Measurements from ENCODE around the gene HRG. TPM values are rescaled to one million over a fixed set of nuclear protein-coding genes. Genes with fewer than 3 reads are reported as not detected.
"Not testable (repeated sequence)": the region's sequence is repeated elsewhere in the genome, so short reads cannot be mapped to it uniquely, and the experiment has no call there.

HRG gene
- total RNA-seq, 2 experiments from 2014 or later, result not detected

GRCh38 chr3:186697510-186697909 lies 31.7 kb downstream of the HRG start:
- Histone ChIP-seq H3K36me3 (ENCODE audit: insufficient read depth, low read length) (no peaks in the 10 kb centered on the region), H3K9me3 (ENCODE audit: low read length) (no peaks in the 10 kb centered on the region), H3K4me2 (ENCODE audit: low read length) (no peak overlapping the region), H2AFZ (ENCODE audit: low read length) (no peak overlapping the region), H3K4me1 (ENCODE audit: insufficient read depth, low read length, poor library complexity, severe bottlenecking) (no peaks in the 10 kb centered on the region), H3K27ac (ENCODE audit: low read depth, low read length, poor library complexity, severe bottlenecking) (no peak overlapping the region), H3K79me2 (ENCODE audit: insufficient read depth, low read depth, low read length) (no peaks in the 10 kb centered on the region), H3K9me2 (ENCODE audit: insufficient read depth, low read length) (no peaks in the 10 kb centered on the region), H4K20me1 (ENCODE audit: insufficient read depth, low read length) (no peaks in the 10 kb centered on the region), H3K4me3 (ENCODE audit: low read depth, low read length, poor library complexity, severe bottlenecking) (no peak overlapping the region)
- no TSS peak for BruUV-seq (replicated peaks)
- CTCF ChIA-PET (ENCODE audit: unreplicated experiment), result no interaction called here
- TF ChIP-seq, protein P1, sequence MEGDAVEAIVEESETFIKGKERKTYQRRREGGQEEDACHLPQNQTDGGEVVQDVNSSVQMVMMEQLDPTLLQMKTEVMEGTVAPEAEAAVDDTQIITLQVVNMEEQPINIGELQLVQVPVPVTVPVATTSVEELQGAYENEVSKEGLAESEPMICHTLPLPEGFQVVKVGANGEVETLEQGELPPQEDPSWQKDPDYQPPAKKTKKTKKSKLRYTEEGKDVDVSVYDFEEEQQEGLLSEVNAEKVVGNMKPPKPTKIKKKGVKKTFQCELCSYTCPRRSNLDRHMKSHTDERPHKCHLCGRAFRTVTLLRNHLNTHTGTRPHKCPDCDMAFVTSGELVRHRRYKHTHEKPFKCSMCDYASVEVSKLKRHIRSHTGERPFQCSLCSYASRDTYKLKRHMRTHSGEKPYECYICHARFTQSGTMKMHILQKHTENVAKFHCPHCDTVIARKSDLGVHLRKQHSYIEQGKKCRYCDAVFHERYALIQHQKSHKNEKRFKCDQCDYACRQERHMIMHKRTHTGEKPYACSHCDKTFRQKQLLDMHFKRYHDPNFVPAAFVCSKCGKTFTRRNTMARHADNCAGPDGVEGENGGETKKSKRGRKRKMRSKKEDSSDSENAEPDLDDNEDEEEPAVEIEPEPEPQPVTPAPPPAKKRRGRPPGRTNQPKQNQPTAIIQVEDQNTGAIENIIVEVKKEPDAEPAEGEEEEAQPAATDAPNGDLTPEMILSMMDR (conservative IDR thresholded peaks at IDR 0.05; ENCODE audit: low read length), result no peak
- TF ChIP-seq EZH2phosphoT487 (IDR thresholded peaks at IDR 0.05; ENCODE audit: borderline replicate concordance, low read depth, low read length), result no peak
- POLR2A ChIA-PET, result interaction anchor here (0.5 kb wide), 1 partner anchor 217 kb away, joined by 4 read pairs; no protein-coding TSS in a partner anchor
- DNase-seq (ENCODE audit: low spot score), result no peak
- intact Hi-C loops (cut with micrococcal nuclease; ENCODE audit: unreplicated experiment), result no loop called here

DNA sequence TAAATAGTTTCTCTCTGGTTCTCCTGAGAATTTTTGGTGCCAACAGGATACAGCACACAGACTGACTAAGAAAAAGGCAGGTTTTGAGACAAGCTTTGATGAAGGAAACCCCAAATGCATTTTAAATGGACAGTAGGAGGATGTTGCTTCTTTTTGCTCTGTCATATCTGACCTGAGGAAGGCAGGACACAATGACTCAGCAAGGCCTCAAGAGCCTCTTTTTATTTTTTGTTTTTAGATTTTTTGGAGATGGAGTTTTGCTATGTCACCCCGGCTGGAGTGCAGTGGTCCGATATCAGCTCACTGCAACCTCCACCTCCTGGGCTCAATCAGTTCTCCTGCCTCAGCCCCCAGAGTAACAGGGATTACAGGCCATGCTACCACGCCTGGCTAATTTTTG lies 34.5 kb downstream of the HRG start:
- ChIA-PET CTCF (ENCODE audit: unreplicated experiment) (no interaction called here), POLR2A (no interaction called here)
- Histone ChIP-seq H3K79me2 (ENCODE audit: insufficient read depth, low read depth, low read length) (no peaks in the 10 kb centered on the region), H3K4me2 (ENCODE audit: low read length) (no peak overlapping the region), H3K27ac (ENCODE audit: low read depth, low read length, poor library complexity, severe bottlenecking) (no peak overlapping the region), H3K4me1 (ENCODE audit: insufficient read depth, low read length, poor library complexity, severe bottlenecking) (no peaks in the 10 kb centered on the region), H4K20me1 (ENCODE audit: insufficient read depth, low read length) (no peaks in the 10 kb centered on the region), H3K36me3 (ENCODE audit: insufficient read depth, low read length) (no peaks in the 10 kb centered on the region), H3K9me2 (ENCODE audit: insufficient read depth, low read length) (no peaks in the 10 kb centered on the region), H2AFZ (ENCODE audit: low read length) (no peak overlapping the region), H3K4me3 (ENCODE audit: low read depth, low read length, poor library complexity, severe bottlenecking) (no peak overlapping the region), H3K9me3 (ENCODE audit: low read length) (no peaks in the 10 kb centered on the region)
- no TSS peak for BruUV-seq (replicated peaks)
- TF ChIP-seq, protein P1 (conservative IDR thresholded peaks at IDR 0.05; ENCODE audit: low read length), result no peak
- TF ChIP-seq EZH2phosphoT487 (IDR thresholded peaks at IDR 0.05; ENCODE audit: borderline replicate concordance, low read depth, low read length), result no peak
- intact Hi-C loops (cut with micrococcal nuclease; ENCODE audit: unreplicated experiment), result no loop called here
- no peak for DNase-seq (ENCODE audit: low spot score)

GRCh38 chr3:186702451-186702850 lies 36.6 kb downstream of the HRG start:
- H3K27ac ChIP-seq (ENCODE audit: low read depth, low read length, poor library complexity, severe bottlenecking); POLR2A ChIA-PET; intact Hi-C loops (cut with micrococcal nuclease; ENCODE audit: unreplicated experiment); CTCF ChIA-PET (ENCODE audit: unreplicated experiment); H3K9me2 ChIP-seq (ENCODE audit: insufficient read depth, low read length); H3K4me1 ChIP-seq (ENCODE audit: insufficient read depth, low read length, poor library complexity, severe bottlenecking); H4K20me1 ChIP-seq (ENCODE audit: insufficient read depth, low read length); H2AFZ ChIP-seq (ENCODE audit: low read length); H3K4me3 ChIP-seq (ENCODE audit: low read depth, low read length, poor library complexity, severe bottlenecking); H3K36me3 ChIP-seq (ENCODE audit: insufficient read depth, low read length); DNase-seq (ENCODE audit: low spot score); H3K4me2 ChIP-seq (ENCODE audit: low read length); H3K9me3 ChIP-seq (ENCODE audit: low read length); H3K79me2 ChIP-seq (ENCODE audit: insufficient read depth, low read depth, low read length); BruUV-seq (replicated peaks): not testable (repeated sequence)

All from OCI-LY7 (cell line).